GM23338 (cell line): Measurements from ENCODE around the gene FAM20C.

Experiments used
- CREB1 ChIP-seq: fragments of 250-450 bp; sonication (Bioruptor Pico); IDR thresholded peaks from 2 replicates; pipeline ENCODE4 v1.5.0; 2020; ENCODE audit warnings: low read depth, mild to moderate bottlenecking, moderate library complexity
- EZH2 ChIP-seq: fragments of 200-600 bp; sonication (generic); IDR thresholded peaks from one replicate; pipeline ENCODE4 v1.8.0; 2017; ENCODE audit warnings: antibody characterized with exemption, mild to moderate bottlenecking, low read depth; ENCODE audit not compliant: unreplicated experiment
- EZH2phosphoT487 ChIP-seq: fragments of 200-600 bp; sonication (generic); IDR thresholded peaks from one replicate; pipeline ENCODE4 v1.8.1; 2018; ENCODE audit warnings: antibody characterized with exemption; ENCODE audit not compliant: unreplicated experiment
- JUNB ChIP-seq: IDR thresholded peaks from one replicate; pipeline ENCODE4 v1.6.1; 2016; ENCODE audit warnings: antibody characterized with exemption; ENCODE audit not compliant: unreplicated experiment
- POLR2AphosphoS5 ChIP-seq: IDR thresholded peaks from 2 replicates; pipeline ENCODE4 v1.6.1; 2016; ENCODE audit warnings: antibody characterized with exemption, low read depth
- ZNF331 ChIP-seq: fragments of 250-450 bp; sonication (Bioruptor Pico); IDR thresholded peaks from 2 replicates; pipeline ENCODE4 v1.5.0; 2020; ENCODE audit warnings: low read depth, mild to moderate bottlenecking, moderate library complexity
- TF ChIP-seq, protein P1 (sequence below), 2 experiments: fragments of 200-600 bp in 1 of 2; sonication (generic) in 1 of 2; conservative IDR thresholded peaks; 2 replicates each; pipeline versions ENCODE4 v1.5.1 to v1.6.1; 2016 to 2017; ENCODE audit warnings: antibody characterized with exemption in 2 of 2, low read depth in 2 of 2, mild to moderate bottlenecking in 2 of 2, moderate library complexity in 1 of 2
- TF ChIP-seq, protein P2 (sequence below): IDR thresholded peaks from one replicate; pipeline ENCODE4 v1.6.1; 2018; ENCODE audit warnings: antibody characterized with exemption; ENCODE audit not compliant: unreplicated experiment
- TF ChIP-seq, protein P3 (sequence below): IDR thresholded peaks from 2 replicates; pipeline ENCODE4 v1.6.1; 2016; ENCODE audit warnings: antibody characterized with exemption

DNA sequence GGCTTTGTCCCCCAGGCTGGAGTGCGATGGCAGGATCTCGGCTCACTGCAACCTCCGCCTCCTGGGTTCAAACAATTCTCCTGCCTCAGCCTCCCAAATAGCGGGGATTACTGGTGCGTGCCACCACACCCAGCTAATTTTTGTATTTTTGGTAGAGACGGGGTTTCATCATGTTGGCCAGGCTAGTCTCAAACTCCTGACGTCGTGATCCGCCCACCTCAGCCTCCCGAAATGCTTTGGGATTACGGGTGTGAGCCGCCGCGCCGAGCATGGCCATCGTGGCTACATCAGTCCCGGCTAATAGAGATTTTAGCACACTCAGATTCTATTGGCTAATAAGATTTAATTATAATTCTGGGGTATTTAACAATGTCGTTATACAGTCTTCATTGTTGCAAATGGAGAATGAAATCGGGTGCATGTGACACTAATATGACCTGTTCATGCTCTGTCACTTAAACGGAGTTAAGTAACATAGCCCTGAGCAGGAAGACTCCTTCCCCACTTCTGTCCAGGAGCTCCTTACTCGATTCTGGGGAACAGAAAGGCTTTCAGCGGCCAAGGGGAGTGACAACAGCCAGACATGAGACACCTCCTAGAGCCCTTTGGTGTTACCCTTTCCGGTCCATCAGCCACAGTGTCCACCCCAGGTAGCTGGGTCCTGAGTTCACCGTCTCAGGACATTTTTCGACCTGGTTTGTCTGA, 40.9 kb upstream of the FAM20C start:
- TF ChIP-seq POLR2AphosphoS5 (no peak), EZH2 (no peak), EZH2phosphoT487 (no peak), CREB1 (CRISPR knock-in tag) (no peak), ZNF331 (no peak), JUNB (no peak)
- TF ChIP-seq, protein P1, sequence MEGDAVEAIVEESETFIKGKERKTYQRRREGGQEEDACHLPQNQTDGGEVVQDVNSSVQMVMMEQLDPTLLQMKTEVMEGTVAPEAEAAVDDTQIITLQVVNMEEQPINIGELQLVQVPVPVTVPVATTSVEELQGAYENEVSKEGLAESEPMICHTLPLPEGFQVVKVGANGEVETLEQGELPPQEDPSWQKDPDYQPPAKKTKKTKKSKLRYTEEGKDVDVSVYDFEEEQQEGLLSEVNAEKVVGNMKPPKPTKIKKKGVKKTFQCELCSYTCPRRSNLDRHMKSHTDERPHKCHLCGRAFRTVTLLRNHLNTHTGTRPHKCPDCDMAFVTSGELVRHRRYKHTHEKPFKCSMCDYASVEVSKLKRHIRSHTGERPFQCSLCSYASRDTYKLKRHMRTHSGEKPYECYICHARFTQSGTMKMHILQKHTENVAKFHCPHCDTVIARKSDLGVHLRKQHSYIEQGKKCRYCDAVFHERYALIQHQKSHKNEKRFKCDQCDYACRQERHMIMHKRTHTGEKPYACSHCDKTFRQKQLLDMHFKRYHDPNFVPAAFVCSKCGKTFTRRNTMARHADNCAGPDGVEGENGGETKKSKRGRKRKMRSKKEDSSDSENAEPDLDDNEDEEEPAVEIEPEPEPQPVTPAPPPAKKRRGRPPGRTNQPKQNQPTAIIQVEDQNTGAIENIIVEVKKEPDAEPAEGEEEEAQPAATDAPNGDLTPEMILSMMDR (conservative IDR thresholded peaks at IDR 0.05; ENCODE audit: low read depth in 2 of 2) = no peak
- TF ChIP-seq, protein P2, sequence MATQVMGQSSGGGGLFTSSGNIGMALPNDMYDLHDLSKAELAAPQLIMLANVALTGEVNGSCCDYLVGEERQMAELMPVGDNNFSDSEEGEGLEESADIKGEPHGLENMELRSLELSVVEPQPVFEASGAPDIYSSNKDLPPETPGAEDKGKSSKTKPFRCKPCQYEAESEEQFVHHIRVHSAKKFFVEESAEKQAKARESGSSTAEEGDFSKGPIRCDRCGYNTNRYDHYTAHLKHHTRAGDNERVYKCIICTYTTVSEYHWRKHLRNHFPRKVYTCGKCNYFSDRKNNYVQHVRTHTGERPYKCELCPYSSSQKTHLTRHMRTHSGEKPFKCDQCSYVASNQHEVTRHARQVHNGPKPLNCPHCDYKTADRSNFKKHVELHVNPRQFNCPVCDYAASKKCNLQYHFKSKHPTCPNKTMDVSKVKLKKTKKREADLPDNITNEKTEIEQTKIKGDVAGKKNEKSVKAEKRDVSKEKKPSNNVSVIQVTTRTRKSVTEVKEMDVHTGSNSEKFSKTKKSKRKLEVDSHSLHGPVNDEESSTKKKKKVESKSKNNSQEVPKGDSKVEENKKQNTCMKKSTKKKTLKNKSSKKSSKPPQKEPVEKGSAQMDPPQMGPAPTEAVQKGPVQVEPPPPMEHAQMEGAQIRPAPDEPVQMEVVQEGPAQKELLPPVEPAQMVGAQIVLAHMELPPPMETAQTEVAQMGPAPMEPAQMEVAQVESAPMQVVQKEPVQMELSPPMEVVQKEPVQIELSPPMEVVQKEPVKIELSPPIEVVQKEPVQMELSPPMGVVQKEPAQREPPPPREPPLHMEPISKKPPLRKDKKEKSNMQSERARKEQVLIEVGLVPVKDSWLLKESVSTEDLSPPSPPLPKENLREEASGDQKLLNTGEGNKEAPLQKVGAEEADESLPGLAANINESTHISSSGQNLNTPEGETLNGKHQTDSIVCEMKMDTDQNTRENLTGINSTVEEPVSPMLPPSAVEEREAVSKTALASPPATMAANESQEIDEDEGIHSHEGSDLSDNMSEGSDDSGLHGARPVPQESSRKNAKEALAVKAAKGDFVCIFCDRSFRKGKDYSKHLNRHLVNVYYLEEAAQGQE = no peak
- TF ChIP-seq, protein P3, sequence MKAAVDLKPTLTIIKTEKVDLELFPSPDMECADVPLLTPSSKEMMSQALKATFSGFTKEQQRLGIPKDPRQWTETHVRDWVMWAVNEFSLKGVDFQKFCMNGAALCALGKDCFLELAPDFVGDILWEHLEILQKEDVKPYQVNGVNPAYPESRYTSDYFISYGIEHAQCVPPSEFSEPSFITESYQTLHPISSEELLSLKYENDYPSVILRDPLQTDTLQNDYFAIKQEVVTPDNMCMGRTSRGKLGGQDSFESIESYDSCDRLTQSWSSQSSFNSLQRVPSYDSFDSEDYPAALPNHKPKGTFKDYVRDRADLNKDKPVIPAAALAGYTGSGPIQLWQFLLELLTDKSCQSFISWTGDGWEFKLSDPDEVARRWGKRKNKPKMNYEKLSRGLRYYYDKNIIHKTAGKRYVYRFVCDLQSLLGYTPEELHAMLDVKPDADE = no peak
